ENCODE measurements around the gene GABRA5.

The GABRA5 gene

DNA sequence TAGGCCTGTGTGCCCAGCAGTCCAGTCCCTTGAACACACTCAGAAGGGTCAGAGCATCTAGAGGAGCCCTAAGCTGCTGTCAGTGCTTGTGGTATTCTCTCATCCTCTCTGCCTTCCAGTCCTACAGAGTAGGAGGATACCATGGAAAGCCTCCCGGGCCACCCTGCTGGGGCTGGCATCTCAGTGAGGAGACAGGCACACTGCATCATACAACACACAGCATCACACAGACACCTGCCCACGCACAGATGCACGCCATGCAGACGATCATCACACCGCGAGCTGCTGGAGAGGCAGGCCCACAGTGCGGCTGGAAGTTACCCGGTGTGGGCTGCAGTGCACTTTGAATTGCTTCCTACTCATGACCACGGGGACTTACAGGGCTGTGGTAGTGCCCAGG is 15.2 kb downstream of the GABRA5 start:
- Histone ChIP-seq H3K27ac (replicated peaks) (no peak overlapping the region), H3K27me3 (ENCODE audit: insufficient read depth, poor library complexity, severe bottlenecking) (no peaks in the 10 kb centered on the region)
- TF ChIP-seq GABPA (IDR thresholded peaks at IDR 0.05; ENCODE audit: low read depth) (no peak), SPI1 (IDR thresholded peaks at IDR 0.05; ENCODE audit: borderline replicate concordance, low read depth) (no peak), CTCF (IDR thresholded peaks at IDR 0.05; ENCODE audit: insufficient read depth, low read length) (no peak), POLR2AphosphoS5 (IDR thresholded peaks at IDR 0.05; ENCODE audit: low read depth) (no peak)
- TF ChIP-seq, protein P1, sequence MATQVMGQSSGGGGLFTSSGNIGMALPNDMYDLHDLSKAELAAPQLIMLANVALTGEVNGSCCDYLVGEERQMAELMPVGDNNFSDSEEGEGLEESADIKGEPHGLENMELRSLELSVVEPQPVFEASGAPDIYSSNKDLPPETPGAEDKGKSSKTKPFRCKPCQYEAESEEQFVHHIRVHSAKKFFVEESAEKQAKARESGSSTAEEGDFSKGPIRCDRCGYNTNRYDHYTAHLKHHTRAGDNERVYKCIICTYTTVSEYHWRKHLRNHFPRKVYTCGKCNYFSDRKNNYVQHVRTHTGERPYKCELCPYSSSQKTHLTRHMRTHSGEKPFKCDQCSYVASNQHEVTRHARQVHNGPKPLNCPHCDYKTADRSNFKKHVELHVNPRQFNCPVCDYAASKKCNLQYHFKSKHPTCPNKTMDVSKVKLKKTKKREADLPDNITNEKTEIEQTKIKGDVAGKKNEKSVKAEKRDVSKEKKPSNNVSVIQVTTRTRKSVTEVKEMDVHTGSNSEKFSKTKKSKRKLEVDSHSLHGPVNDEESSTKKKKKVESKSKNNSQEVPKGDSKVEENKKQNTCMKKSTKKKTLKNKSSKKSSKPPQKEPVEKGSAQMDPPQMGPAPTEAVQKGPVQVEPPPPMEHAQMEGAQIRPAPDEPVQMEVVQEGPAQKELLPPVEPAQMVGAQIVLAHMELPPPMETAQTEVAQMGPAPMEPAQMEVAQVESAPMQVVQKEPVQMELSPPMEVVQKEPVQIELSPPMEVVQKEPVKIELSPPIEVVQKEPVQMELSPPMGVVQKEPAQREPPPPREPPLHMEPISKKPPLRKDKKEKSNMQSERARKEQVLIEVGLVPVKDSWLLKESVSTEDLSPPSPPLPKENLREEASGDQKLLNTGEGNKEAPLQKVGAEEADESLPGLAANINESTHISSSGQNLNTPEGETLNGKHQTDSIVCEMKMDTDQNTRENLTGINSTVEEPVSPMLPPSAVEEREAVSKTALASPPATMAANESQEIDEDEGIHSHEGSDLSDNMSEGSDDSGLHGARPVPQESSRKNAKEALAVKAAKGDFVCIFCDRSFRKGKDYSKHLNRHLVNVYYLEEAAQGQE (IDR thresholded peaks at IDR 0.05; ENCODE audit: insufficient replicate concordance, low read depth): no peak

GRCh38 chr15:26882616-26883365 is 15.9 kb downstream of the GABRA5 start:
- TF ChIP-seq CTCF (IDR thresholded peaks at IDR 0.05; ENCODE audit: insufficient read depth, low read length): no peak
- no peak for TF ChIP-seq GABPA (IDR thresholded peaks at IDR 0.05; ENCODE audit: low read depth)
- TF ChIP-seq SPI1 (IDR thresholded peaks at IDR 0.05; ENCODE audit: borderline replicate concordance, low read depth): no peak
- TF ChIP-seq, protein P1 (IDR thresholded peaks at IDR 0.05; ENCODE audit: insufficient replicate concordance, low read depth): no peak
- TF ChIP-seq POLR2AphosphoS5 (IDR thresholded peaks at IDR 0.05; ENCODE audit: low read depth): no peak
- Histone ChIP-seq H3K27ac (replicated peaks) (no peak overlapping the region), H3K4me3 (replicated peaks; ENCODE audit: insufficient read depth, low read length) (no peak overlapping the region), H3K27me3 (ENCODE audit: insufficient read depth, poor library complexity, severe bottlenecking) (no peaks in the 10 kb centered on the region)
- no peak for DNase-seq (ENCODE audit: low read depth in 1 of 2, low spot score in 1 of 2)

More for the DNA sequence above, 15.2 kb downstream of the GABRA5 start:
- DNase-seq (ENCODE audit: low read depth in 1 of 2, low spot score in 1 of 2): no peak
- no peak overlapping the region for H3K4me3 ChIP-seq (replicated peaks; ENCODE audit: insufficient read depth, low read length)

- TF ChIP-seq SPI1 (IDR thresholded peaks at IDR 0.05; ENCODE audit: borderline replicate concordance, low read depth): no peak
- no peak for TF ChIP-seq GABPA (IDR thresholded peaks at IDR 0.05; ENCODE audit: low read depth)
- TF ChIP-seq POLR2AphosphoS5 (IDR thresholded peaks at IDR 0.05; ENCODE audit: low read depth): no peak
- TF ChIP-seq, protein P1 (IDR thresholded peaks at IDR 0.05; ENCODE audit: insufficient replicate concordance, low read depth): no peak
- TF ChIP-seq CTCF (IDR thresholded peaks at IDR 0.05; ENCODE audit: insufficient read depth, low read length): no peak
- DNase-seq (ENCODE audit: low read depth in 1 of 2, low spot score in 1 of 2): no peak
- no peaks in the 10 kb centered on the region for H3K27me3 ChIP-seq (ENCODE audit: insufficient read depth, poor library complexity, severe bottlenecking)
- no peak overlapping the region for H3K4me3 ChIP-seq (replicated peaks; ENCODE audit: insufficient read depth, low read length)
- no peak overlapping the region for H3K27ac ChIP-seq (replicated peaks)
Measured at GRCh38 chr15:26883466-26883865, 16.6 kb downstream of the GABRA5 start.

Measured in HL-60 (cell line).